22Rv1 (cell line): ENCODE data around the gene HRAS.

Experiments used
- CTCF ChIP-seq: fragments of 450-650 bp; IDR thresholded peaks from 2 replicates; pipeline ENCODE4 v1.5.1; 2017; ENCODE audit warnings: mild to moderate bottlenecking
- ZFX ChIP-seq: fragments of 450-650 bp; IDR thresholded peaks from 2 replicates; pipeline ENCODE4 v1.6.1; 2017; ENCODE audit warnings: antibody characterized with exemption, borderline replicate concordance

DNA sequence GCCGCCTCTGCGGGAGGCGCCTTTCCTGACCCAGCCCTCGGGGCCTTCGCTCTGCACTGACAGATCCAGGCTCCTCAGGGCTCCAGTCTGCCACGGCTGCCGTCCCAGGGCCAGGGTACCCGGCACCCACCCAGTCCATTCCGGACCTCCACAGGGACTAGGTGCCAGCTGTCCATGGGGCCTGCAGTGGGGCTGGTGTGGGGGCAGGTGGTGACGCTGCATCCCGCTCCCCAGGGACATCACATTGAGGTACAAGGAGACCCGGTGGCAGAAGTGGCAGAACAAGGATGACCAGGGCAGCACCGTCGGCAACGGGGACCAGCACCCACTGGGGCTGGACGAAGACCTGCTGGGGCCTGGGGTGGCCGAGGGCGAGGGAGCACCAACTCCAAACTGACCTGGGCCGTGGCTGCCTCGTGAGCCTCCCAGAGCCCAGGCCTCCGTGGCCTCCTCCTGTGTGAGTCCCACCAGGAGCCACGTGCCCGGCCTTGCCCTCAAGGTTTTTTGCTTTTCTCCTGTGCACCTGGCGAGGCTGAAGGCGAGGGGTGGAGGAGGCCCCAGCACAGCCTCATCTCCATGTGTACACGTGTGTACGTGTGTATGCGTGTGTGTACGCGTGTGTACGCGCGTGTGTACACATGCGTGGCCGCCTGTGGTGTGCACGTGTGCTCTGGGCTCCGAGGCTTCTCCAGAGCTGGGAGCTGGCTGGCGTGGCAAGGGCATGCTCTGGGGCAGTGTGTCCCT is 45.0 kb downstream of the HRAS start:
- TF ChIP-seq CTCF (no peak), ZFX (no peak)
